NCI-H1694 treated with DMSO at 0.1 percent for 48 hours (cell line): ENCODE measurements around the gene ANXA10.
"Not testable (repeated sequence)": the region's sequence is repeated elsewhere in the genome, so short reads cannot be mapped to it uniquely, and the experiment has no call there.

Experiments
- DNase-seq: peaks from one replicate; lab custom pipeline; 2025; lab: John Stamatoyannopoulos, UW

The ANXA10 gene

DNA sequence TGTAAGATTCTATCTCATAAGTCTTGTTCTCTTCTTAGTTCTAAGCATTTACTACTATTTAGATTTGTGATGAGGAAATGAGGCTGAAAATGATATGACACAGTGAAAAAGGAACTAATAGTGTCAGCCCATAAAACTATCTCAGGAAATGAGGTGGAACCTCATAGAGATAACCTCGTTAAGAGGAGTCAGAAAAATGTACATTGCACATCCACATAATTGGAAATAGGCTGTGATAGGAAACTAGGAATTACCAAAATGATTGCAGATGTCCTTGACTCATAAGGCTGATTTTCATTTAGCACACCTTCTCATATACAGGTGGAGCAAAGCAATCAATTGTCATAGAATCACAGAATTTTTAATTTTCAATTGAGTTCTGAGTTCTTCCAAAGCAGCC lies 26.8 kb downstream of the ANXA10 start:
- no peak for DNase-seq

DNA sequence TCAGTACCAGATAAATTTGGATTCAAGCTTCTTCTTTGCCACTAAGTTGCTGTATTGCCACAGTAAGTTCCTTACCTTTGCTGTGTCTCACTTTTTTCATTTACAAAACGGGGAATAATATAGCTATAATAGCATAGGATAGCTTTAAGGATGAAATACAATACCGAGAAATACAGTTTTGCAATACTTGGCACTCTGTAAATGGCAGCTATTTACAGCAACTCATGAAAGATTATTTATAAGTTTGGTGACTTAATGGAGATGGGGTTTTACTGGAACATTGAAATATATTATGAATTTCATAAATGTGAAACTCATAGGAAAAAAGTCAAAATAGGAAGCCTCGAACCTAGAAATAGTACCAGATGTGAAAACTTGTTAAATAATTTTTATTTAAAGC lies 27.6 kb downstream of the ANXA10 start:
- no peak for DNase-seq

DNA sequence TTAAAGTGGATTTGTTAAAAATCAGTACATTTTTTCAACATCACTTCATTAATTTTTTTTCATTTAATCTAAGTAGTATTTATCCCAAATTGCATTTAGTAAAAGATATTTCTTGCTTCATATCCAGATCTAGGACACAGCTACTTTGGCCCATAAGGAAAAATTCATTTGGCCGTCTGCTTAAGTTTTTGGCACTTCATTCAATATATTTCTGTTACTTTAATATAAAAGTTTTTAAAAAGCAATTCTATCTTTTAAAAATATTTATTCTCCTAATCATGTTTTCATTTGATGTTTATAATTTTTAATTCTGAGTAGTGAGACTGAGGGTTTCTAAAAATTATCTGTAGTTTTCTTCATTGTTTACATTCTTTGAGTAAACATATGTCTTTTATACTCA lies 28.5 kb downstream of the ANXA10 start:
- DNase-seq: no peak

DNA sequence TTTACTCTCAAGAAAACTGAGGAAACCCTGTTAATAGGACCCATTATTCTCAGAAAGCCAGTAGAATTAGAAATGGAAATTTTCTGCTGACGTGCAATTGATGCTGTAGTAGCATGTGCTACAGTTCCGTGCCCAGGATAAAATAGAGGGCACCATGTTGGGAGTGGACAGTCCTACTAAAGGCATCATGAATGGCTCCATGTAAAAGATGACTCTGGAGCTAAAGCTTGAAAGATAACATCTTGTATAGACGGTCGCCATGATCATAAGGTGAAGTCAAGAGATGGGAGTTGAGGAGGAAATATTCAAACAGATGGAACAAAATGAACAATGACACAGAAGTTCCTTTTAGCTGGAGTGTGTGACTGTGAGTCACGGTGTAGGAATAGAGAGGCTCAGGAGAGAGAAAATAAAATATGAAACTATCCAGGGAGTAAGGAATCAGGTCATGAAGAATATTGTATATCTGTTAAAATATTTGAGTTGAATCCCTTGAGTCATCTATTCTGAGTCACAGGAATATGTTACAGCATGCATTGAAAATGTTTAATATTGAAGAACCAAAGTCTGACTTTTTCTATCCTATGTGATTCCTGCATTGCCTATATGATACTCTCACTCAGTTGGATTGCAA lies 31.8 kb downstream of the ANXA10 start:
- DNase-seq: no peak

DNA sequence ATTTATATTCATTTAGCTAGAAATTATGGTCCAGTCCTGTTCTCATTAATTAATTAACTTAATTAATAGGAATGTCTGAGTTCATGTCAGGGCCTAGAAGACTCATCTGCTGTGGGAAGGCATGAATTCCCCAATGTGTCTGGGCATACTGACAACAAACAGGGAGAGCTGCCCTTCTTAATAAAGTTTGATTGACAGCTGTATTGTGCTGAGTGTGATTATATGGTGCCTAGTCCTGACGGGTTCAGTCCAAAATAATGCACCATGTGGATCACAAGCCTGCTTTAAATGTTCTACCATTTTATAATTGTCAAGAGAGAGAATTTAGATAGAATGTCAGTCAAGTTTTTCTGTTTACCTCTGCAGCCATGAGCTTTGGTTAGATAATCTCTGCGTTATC lies 34.6 kb downstream of the ANXA10 start:
- no peak for DNase-seq

DNA sequence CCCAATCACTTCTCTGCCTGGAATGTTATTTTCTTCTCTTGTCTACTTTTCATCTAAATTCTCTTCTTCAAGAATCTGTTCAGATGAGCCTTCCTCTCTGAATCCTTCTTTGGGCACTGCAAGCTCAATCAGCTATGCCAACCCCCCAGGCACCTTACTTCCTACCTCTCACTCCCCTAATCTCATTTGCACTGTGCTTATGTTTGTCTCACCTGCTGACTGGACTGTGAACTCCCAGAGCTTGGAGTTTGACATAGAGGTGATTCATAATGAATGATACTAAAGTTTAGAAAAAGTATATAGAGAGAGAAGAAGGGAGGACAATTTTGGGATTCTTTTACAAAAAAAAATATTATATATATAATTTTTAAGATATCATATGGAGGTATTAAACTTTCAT lies 36.3 kb downstream of the ANXA10 start:
- DNase-seq: no peak

DNA sequence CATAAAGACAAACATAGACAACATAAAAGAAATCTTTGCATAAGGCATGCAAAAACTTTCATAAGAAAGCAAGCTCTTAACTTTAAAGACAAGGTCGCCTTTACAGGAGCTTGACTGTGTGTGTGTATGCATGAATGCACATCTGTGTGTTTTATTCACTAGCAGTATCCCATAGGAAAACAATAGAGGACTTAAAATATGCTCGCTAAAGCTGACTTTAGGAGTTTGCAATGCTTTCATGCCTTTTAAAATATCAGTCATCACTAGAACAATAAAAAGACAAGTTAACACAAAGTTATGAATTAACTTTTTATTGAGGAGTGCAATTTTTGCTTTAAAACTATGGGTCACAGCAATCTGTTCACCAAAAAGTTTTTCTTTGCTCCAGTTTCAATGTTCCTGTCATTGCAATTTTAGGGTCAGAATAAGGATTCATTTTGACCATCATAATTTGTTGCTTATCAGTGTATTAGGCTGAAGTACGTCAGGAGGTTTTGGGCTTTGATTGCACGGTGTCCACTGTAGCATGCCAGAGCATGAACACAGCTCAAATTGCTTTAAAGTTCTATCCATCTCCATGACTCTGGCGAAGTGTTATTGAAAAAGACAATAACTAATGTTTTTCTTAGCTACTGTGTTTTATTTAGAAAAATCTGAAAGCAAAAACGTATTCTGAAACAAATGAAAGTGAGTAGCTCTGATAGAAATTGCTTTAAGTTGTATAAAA lies 36.9 kb downstream of the ANXA10 start:
- DNase-seq: no peak

DNA sequence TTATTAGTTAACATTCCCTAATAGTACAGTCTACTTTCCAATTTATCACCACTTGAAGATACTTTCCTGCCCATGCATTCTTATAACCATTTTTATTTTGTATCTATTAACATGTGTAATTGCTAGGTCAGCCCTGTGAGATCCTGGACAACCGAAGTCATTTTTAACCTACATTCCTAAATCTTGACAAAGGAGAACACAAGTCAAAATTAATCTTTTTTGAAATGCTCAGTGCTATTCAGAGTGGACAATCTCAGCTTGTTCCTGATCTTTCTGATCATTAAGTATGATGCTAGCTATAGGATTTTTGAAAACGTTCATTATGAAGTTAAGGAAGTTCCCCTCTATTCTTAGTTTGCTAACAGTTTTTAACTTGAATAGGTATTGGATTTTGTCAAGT lies 37.5 kb downstream of the ANXA10 start:
- no peak for DNase-seq

DNA sequence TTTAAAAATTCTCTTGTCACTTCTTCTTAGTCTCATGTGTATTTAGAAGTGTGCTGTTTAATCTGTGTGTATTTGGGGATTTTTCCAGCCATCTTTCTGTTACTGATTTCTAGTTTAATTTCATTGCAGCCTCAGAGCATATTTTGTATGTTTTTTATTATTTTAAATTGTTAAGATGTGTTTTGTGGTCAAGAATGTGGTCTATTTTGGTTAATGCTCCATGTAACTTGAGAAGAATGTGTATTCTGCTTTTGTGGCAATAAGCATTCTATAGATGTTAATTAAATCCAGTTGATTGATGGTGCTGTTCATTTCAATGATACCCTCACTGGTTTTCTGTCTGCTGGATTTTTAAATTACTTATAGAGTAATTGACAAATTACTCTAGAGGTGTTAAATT lies 38.9 kb downstream of the ANXA10 start:
- DNase-seq: no peak

DNA sequence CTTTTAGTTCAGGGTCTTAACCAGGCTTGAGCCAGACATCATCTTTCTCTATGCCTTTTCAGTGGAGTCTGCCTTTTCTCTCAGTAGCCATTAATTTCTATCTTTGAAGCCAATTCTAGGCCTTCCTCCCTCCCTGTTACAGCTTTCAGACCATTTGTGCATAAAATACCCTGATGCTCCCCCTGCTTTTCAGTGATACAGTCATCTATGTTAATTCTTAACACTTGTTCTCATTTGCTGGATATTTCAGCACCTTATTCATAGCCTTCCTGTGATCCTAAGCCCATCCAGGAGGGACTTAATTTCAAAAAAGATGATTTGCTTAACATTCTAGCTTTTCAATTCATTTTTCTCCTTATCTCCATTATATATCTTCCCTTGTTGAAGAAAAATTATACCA lies 42.3 kb downstream of the ANXA10 start:
- no peak for DNase-seq

DNA sequence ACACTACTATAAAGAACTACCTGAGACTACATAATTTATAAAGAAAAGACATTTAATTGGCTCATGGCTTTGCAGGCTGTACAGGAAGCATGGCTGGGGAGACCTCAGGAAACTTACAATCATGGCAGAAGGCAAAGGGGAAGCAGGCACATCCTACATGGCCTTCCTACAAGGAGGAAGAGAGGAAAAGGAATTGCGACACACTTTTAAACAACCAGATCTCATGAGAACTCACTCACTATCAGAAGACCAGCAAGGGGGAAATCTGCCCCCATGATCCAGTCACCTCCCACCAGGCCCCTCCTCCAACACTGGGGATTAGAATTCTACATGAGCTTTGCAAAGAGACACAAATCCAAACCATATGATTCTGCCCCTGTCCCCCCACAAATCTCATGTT lies 43.5 kb downstream of the ANXA10 start:
- not testable (repeated sequence) for DNase-seq

DNA sequence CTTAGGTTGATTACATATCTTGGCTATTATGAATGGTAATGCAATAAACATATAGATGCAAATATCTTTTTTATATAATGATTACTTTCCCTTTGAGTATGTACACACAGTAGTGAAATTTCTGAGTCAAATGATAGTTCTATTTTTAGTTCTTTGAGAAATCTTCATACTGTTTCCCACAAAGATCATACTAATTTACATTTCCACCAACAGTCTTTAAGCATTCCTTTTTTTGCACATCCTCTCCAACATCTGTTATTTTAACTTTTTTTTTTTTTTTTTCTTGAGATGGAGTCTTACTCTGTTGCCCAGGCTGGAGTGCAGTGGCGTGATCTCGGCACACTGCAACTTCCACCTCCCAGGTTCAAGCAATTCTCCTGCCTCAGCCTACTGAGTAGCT lies 45.4 kb downstream of the ANXA10 start:
- DNase-seq: not testable (repeated sequence)

DNA sequence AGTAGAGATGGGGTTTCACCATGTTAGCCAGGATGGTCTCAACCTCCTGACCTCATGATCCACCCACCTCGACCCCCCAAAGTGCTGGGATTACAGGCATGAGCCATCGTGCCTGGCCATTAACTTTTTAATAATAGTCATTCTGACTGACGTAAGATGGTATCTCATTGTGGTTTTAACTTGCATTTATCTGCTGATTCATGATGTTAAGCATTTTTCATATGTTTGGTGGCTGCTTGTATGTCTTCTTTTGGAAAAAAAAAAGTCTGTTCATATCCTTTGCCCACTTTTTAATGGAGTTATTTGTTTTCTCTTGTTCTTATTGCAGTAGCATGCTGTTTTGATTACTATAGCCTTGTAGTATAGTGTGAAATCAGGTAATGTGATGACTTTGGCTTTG lies 45.8 kb downstream of the ANXA10 start:
- no peak for DNase-seq

DNA sequence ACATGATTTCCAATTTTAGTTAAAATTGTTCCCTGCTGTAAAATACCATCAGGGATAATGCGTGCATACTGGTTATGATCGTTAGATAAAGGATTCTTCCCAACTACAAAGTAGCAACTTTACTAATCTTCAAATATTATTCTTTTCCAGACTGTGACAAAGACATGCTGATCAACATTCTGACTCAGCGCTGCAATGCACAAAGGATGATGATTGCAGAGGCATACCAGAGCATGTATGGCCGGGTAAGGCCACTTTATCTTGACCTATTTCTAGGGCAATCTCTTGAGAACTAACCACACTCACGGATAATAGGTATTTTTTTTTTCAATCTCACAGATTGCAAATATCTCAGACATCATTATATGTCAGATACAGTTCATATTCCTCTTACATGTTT lies 47.0 kb downstream of the ANXA10 start:
- DNase-seq: no peak

DNA sequence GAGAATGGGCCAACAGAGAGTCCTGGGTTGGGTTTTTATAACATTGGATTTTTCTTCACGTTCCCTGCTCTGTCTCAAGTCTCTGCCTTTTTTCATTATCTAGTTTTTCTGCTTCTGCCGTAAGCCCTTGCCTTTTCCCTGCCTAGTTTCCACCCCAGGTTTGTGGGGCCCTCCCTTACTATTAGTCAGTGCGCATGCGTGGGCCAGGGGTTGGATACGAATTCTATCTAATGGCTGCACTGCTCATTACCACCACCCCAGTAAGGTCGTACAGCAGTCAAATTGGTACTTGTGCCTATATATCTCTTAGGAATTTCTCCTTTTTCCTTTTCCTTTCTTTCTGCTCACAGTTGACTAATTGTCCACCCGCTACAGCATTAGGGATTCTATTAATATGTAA lies 49.4 kb downstream of the ANXA10 start:
- no peak for DNase-seq

DNA sequence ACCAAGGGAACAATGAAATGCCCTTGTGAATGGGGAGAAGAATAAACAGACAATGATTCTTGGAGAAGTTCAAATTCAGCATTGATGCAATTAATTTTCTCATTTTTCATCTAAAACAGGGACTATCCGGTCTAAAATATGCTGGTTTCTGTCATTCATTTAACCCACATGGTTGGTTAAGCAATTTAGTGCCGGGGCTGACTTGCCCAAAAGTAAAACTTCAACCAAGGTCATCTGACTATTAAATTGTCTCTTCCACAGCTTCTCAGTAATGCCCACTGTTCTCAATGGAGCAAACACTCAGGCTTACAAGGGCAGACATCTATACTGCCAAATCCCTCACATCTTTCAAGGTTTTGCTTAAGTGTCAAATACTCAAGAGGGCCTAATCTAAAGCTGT lies 51.3 kb downstream of the ANXA10 start:
- DNase-seq: no peak

DNA sequence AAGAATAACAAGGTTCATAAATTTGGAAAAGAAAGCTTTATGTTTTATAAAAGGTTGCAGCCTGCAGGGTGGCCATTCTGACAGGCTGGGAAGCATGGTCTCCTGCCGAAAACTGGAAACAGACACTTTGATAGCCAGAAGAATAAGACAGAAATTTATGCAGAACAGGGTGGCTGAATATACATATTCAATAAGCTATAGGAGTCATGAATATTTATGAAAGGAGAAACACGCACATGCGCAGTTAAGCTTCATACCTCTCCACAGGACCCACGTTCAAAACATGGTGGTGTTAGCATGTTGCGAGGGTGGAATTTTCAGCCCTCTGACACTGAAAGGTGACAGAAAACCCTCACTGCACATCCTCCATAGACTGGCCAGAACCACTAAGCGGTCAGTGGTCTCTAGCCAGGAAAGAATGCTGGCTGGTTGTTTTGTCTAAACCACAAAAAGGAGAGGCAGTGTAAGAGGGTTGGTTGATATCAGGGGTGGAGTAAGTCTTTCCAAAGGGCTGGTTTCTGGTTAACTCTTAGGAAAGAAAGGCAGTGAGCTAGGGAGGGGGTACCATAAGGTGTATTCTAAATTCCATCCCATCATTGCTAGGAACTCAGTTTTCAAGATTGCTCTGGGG lies 58.2 kb downstream of the ANXA10 start:
- no peak for DNase-seq

DNA sequence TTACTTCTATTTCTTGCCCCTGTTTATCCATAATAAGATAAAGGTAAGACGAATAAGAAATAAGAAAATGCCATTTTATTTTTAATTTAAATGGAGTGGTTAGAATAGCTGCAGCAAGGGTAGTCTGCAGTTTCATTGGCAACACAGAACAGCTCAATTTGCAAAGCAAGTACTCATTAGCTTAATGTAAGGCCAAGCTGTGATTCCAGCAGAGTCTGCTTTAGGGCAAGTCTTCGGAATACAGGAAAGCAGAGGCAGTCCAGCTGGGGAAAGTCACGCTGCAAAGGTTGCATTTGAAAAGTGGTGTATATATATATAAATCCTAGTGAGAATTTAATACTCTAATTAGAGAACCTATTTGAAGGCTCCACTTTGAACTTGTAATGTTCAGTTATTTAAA lies 59.0 kb downstream of the ANXA10 start:
- DNase-seq: no peak

DNA sequence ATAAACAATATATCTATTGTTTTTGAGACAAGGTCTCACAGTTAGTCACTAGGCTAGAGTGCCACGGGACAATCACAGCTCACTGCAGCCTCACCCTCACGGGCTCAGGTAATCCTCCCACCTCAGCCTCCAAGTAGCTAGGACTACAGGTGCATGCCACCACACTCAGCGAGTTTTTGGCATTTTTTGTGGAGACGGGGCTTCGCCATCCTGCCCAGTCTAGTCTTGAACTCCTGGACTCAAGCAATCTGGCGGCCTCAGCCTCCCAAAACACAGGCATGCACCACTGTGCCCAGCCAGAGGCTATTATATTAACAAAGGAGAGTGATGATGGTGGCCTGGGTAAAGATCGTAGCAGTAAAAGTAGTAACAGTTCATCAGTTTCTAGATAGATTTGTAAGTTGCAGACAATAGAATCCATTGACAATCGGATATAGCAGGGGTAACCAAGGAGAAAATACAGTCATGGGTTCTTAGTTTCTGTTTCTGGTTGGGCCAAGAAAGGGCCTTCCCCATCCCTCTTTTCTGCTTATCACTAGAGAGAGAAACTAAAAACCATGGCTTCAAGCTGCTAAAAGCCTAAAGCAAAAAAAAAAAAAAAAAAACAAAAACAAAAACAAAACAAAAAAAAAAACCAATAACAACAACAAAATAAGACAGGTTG lies 60.6 kb downstream of the ANXA10 start:
- no peak for DNase-seq

DNA sequence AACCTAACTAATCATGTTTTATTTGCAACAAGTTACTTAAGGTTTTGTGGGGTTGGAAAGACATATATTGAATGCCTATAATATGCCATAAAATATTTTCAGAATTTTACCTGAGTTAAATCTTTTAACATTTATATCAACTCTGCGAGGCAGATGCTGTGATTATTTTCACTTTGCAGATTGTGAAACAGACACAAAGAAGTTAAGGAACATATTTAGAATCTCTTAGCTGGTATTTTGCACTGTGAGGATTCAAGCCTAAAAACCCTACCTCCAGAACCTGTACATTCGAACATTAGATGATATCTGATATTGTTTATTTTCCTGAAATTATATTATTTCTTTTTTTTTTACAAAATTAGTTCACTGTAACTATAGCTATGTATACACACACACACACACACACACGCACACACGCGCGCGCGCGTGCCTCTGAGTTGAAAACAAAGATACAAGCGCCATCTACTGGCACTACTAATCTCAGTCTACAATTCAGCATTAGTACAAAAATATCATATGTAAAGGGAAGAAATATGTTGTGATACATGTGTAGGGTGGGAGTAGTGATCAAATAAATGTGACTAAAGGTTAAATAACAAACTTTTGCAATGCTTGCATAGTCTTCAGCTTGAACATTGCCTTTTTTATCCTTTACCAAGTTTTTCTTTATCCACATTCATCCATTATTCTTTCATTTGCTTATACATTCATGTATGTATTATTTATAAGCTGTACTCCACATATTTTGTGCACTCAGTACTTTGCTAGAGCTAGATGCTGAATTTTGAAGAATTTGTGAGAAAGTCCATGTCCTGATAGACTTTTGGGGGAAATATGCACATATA lies 61.5 kb downstream of the ANXA10 start:
- DNase-seq: peak; percentile 39

DNA sequence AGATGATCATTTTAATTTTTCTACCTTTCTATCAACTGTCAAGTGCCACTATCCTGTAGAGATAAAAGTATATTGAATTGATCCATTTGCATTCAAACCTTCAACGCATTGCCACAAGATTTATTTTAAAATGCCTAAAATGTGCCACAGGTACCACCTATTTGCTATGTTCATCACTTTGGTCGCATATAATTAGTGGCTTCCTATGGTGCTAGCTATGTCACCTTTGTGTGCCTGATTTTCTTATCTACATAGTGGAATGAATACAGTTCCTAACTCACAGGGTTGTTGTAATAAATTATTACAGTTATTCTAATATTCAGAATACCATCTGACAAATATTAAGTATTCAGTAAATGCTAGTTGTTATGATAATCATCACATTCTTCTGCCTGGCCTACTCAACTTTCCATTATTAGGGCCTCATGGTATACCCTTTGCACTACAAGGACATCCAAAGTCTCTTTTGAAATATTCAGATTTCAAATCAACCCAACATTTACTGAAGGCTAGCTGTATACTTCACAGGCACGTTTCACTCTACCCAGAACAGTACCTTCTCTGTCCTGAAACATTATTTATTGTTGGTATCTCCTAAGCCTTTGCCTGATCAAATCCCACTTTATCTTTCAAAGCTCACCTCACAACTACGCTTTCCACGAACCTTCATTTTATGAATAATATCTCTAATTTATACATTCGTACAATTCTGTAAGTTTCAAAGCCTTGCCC lies 62.4 kb downstream of the ANXA10 start:
- DNase-seq: no peak
